Neural cell (in vitro differentiated cells): ENCODE data around the gene TNNT2. TPM values are rescaled to one million over a fixed set of nuclear protein-coding genes. Genes with fewer than 3 reads are reported as not detected.

Source experiments
- H2AFZ ChIP-seq: fragments of 200-600, 300-800 bp; sonication (generic), shearing (Covaris generic); 2 replicates; pipeline ENCODE4 v1.6.0; 2014; ENCODE audit warnings: low read depth, mild to moderate bottlenecking, antibody characterized with exemption, low read length, moderate library complexity
- H3F3A ChIP-seq: fragments of 200-600 bp; shearing (Covaris generic); 2 replicates; pipeline ENCODE4 v1.6.1; 2016; ENCODE audit warnings: mild to moderate bottlenecking, moderate library complexity, mixed read lengths, antibody characterized with exemption, low read length; ENCODE audit not compliant: insufficient read depth, poor library complexity, severe bottlenecking
- H3K27ac ChIP-seq: fragments of 200-600, 300-800 bp; sonication (generic), shearing (Covaris generic); 2 replicates; pipeline ENCODE4 v1.5.1; 2014; ENCODE audit warnings: mild to moderate bottlenecking, low read length, moderate library complexity
- H3K27me3 ChIP-seq: fragments of 300-800, 200-600 bp; sonication (generic), shearing (Covaris generic); 2 replicates; pipeline ENCODE4 v1.6.0; 2014; ENCODE audit warnings: mild to moderate bottlenecking, low read depth, low read length, moderate library complexity; ENCODE audit not compliant: insufficient read depth
- H3K36me3 ChIP-seq: fragments of 300-800, 200-600 bp; sonication (generic), shearing (Covaris generic); 2 replicates; pipeline ENCODE4 v1.5.1; 2014; ENCODE audit warnings: mild to moderate bottlenecking, antibody characterized with exemption, low read length, moderate library complexity; ENCODE audit not compliant: insufficient read depth
- H3K4me2 ChIP-seq: fragments of 300-800, 200-600 bp; sonication (generic), shearing (Covaris generic); 2 replicates; pipeline ENCODE4 v1.6.0; 2014; ENCODE audit warnings: mild to moderate bottlenecking, low read length
- H3K4me3 ChIP-seq: fragments of 300-800, 200-600 bp; sonication (generic), shearing (Covaris generic); 2 replicates; pipeline ENCODE4 v1.5.1; 2014; ENCODE audit warnings: mild to moderate bottlenecking, low read length, moderate library complexity
- H3K79me2 ChIP-seq: fragments of 200-600 bp; shearing (Covaris generic); replicated peaks from 2 replicates; pipeline ENCODE4 v1.6.0; 2014; ENCODE audit warnings: mild to moderate bottlenecking, low read length, moderate library complexity; ENCODE audit not compliant: insufficient read depth
- H3K9ac ChIP-seq: fragments of 300-800, 200-600 bp; sonication (generic), shearing (Covaris generic); 2 replicates; pipeline ENCODE4 v1.6.1; 2016; ENCODE audit warnings: mild to moderate bottlenecking, low read length, mixed read lengths
- H3K9me2 ChIP-seq: fragments of 200-600 bp; shearing (Covaris generic); 2 replicates; pipeline ENCODE4 v1.6.1; 2016; ENCODE audit warnings: mild to moderate bottlenecking, low read length, mixed read lengths; ENCODE audit not compliant: insufficient read depth
- H3K9me3 ChIP-seq: fragments of 200-600, 300-800 bp; sonication (generic), shearing (Covaris generic); 2 replicates; pipeline ENCODE4 v1.6.1; 2016; ENCODE audit warnings: mild to moderate bottlenecking, mixed run types, low read length, moderate library complexity, mixed read lengths
- H4K20me1 ChIP-seq: fragments of 200-600 bp; shearing (Covaris generic); 2 replicates; pipeline ENCODE4 v1.6.1; 2016; ENCODE audit warnings: mild to moderate bottlenecking, mixed run types; ENCODE audit not compliant: insufficient read depth
- CTCF ChIP-seq: fragments of 450-650 bp; IDR thresholded peaks from 2 replicates; pipeline ENCODE4 v1.5.1; 2014; ENCODE audit warnings: antibody characterized with exemption, mild to moderate bottlenecking, moderate library complexity; ENCODE audit not compliant: poor library complexity, severe bottlenecking
- EP300 ChIP-seq: fragments of 450-650 bp; conservative IDR thresholded peaks from 2 replicates; pipeline ENCODE4 v1.6.1; 2014; ENCODE audit warnings: antibody characterized with exemption, mild to moderate bottlenecking, moderate library complexity; ENCODE audit not compliant: poor library complexity, severe bottlenecking
- EZH2 ChIP-seq: fragments of 200-600, 300-800 bp; shearing (Covaris generic), sonication (generic); IDR thresholded peaks from 2 replicates; pipeline ENCODE4 v1.6.1; 2014; ENCODE audit warnings: antibody characterized with exemption, low read length, borderline replicate concordance, mild to moderate bottlenecking; ENCODE audit not compliant: insufficient read depth, poor library complexity, severe bottlenecking
- MXI1 ChIP-seq: fragments of 450-650 bp; conservative IDR thresholded peaks from 2 replicates; pipeline ENCODE4 v1.6.1; 2014; ENCODE audit warnings: antibody characterized with exemption, mild to moderate bottlenecking; ENCODE audit not compliant: poor library complexity, severe bottlenecking
- POLR2AphosphoS5 ChIP-seq: IDR thresholded peaks from 2 replicates; pipeline ENCODE4 v1.6.1; 2012
- RAD21 ChIP-seq: fragments of 450-650 bp; conservative IDR thresholded peaks from 2 replicates; pipeline ENCODE4 v1.6.1; 2014; ENCODE audit warnings: antibody characterized with exemption, mild to moderate bottlenecking, moderate library complexity
- REST ChIP-seq: IDR thresholded peaks from 2 replicates; pipeline ENCODE4 v1.6.1; 2012; ENCODE audit warnings: borderline replicate concordance
- SMC3 ChIP-seq: fragments of 450-650 bp; conservative IDR thresholded peaks from 2 replicates; pipeline ENCODE4 v1.6.1; 2014; ENCODE audit warnings: antibody characterized with exemption, mild to moderate bottlenecking, moderate library complexity; ENCODE audit not compliant: poor library complexity
- TAF1 ChIP-seq: IDR thresholded peaks from 2 replicates; pipeline ENCODE4 v1.6.1; 2012; ENCODE audit warnings: low read depth
- polyA plus RNA-seq: library from polyadenylated mRNA; depleted of rRNA; stranded (reverse); fragments of >200 nt; gene quantifications from 2 replicates; pipeline ENCODE4 v1.2.3, GENCODE V29; 2014

Gene TNNT2
- polyA plus RNA-seq, 1 donor from 2014 or later = not detected

- Histone ChIP-seq H3K27me3 (no peaks in the 10 kb centered on the region), H3F3A (no peaks in the 10 kb centered on the region), H3K9me2 (no peaks in the 10 kb centered on the region), H3K4me3 (no peak overlapping the region), H3K36me3 (no peaks in the 10 kb centered on the region), H4K20me1 (no peaks in the 10 kb centered on the region), H3K27ac (no peak overlapping the region), H3K9ac (no peak overlapping the region), H2AFZ (no peak overlapping the region), H3K9me3 (no peaks in the 10 kb centered on the region), H3K4me2 (no peak overlapping the region), H3K79me2 (no peaks in the 10 kb centered on the region)
- TF ChIP-seq POLR2AphosphoS5 = no peak
- TF ChIP-seq SMC3 = no peak
- TF ChIP-seq EZH2 = no peak
- TF ChIP-seq EP300 = no peak
- no peak for TF ChIP-seq MXI1
- TF ChIP-seq REST = no peak
- no peak for TF ChIP-seq CTCF
- no peak for TF ChIP-seq TAF1
- TF ChIP-seq RAD21 = no peak
These were observed 11.6 kb upstream of the TNNT2 start for GRCh38 chr1:201389051-201389450.

- Histone ChIP-seq H3K4me3 (no peak overlapping the region), H3K4me2 (no peak overlapping the region), H3K79me2 (no peaks in the 10 kb centered on the region), H4K20me1 (no peaks in the 10 kb centered on the region), H2AFZ (no peak overlapping the region), H3K27ac (no peak overlapping the region), H3K9ac (no peak overlapping the region), H3F3A (no peaks in the 10 kb centered on the region), H3K9me3 (no peaks in the 10 kb centered on the region), H3K9me2 (no peaks in the 10 kb centered on the region), H3K27me3 (no peaks in the 10 kb centered on the region), H3K36me3 (no peaks in the 10 kb centered on the region)
- TF ChIP-seq CTCF (no peak), RAD21 (no peak), EP300 (no peak), MXI1 (no peak)
These were observed 8.7 kb upstream of the TNNT2 start for GRCh38 chr1:201386208-201386607.
